Kidney (tissue), 14 donors: ENCODE data around the gene THSD4. TPM values are rescaled to one million over a fixed set of nuclear protein-coding genes. Genes with fewer than 3 reads are reported as not detected.

Experiments
- DNase-seq, 5 donors: peaks; one replicate each; pipeline ENCODE4 v3.0.0-alpha.2; 2013 to 2020
- FAIRE-seq: peaks from 2 replicates; lab custom pipeline; 2012; peaks lifted over from hg19 to GRCh38; lab: Jason Lieb, UNC
- H3K27ac ChIP-seq, 2 donors: one replicate each; pipeline ENCODE4 v1.7.0; 2013; ENCODE audit warnings: low read depth in 2 of 2, low read length in 2 of 2, inconsistent platforms in 1 of 2
- H3K27me3 ChIP-seq: one replicate; pipeline ENCODE4 v1.7.1; 2013; ENCODE audit warnings: low read length, inconsistent platforms; ENCODE audit not compliant: control insufficient read depth, insufficient read depth
- H3K36me3 ChIP-seq, 3 donors: one replicate each; pipeline versions ENCODE4 v1.7.0 to v1.7.1; 2013; ENCODE audit warnings: low read length in 3 of 3, control low read depth in 1 of 3, inconsistent platforms in 1 of 3; ENCODE audit not compliant: insufficient read depth in 3 of 3, control insufficient read depth in 2 of 3
- H3K4me1 ChIP-seq, 3 donors: one replicate each; pipeline versions ENCODE4 v1.7.0 to v1.7.1; 2013; ENCODE audit warnings: low read length in 3 of 3, inconsistent platforms in 1 of 3, low read depth in 1 of 3; ENCODE audit not compliant: control insufficient read depth in 2 of 3, insufficient read depth in 2 of 3
- H3K4me3 ChIP-seq, 3 donors: one replicate each; pipeline versions ENCODE4 v1.7.0 to v1.8.1; 2013; ENCODE audit warnings: low read length in 3 of 3, control low read depth in 1 of 3, inconsistent platforms in 1 of 3
- H3K9ac ChIP-seq, 3 donors: one replicate each; pipeline versions ENCODE4 v1.7.0 to v1.7.1; 2013; ENCODE audit warnings: low read length in 3 of 3, control low read depth in 1 of 3, inconsistent platforms in 1 of 3
- H3K9me3 ChIP-seq, 3 donors: one replicate each; pipeline versions ENCODE4 v1.7.0 to v1.7.1; 2013; ENCODE audit warnings: low read length in 3 of 3, control low read depth in 1 of 3, inconsistent platforms in 1 of 3; ENCODE audit not compliant: control insufficient read depth in 2 of 3, insufficient read depth in 1 of 3
- CTCF ChIP-seq: IDR thresholded peaks from 3 replicates; pipeline ENCODE4 v1.5.1; 2012; ENCODE audit warnings: mild to moderate bottlenecking, moderate library complexity, borderline replicate concordance; ENCODE audit not compliant: insufficient read depth; ENCODE audit errors: extremely low read depth
- intact Hi-C: fragments of 100-400 bp; cut with DNase I; formaldehyde crosslinking; loops from one replicate; pipeline ENCODE4 v1.11.1; 2022
- polyA plus RNA-seq: library from polyadenylated mRNA; stranded (reverse); fragments of 350-450 nt; fragmentation: Illumina TruSeq; extraction: RNeasy Lipid Tissue Mini Kit (QIAGEN cat#74804); gene quantifications from one replicate; pipeline ENCODE4 v1.2.3, GENCODE V29; 2014; ENCODE audit warnings: low read depth, low replicate concordance; ENCODE audit not compliant: insufficient read depth
- total RNA-seq: library from RNA; stranded (reverse); fragmentation: NEBNext Ultra II Directional; extraction: Animal tissue kit (Norgen Biotek cat#: 25700); gene quantifications from one replicate; pipeline ENCODE4 v1.2.1, GENCODE V29; 2021
- donor health status: control.
- donor health status: control.
- donor health status: control.
- donor health status: control.
- donor health status: control.
- donor health status: DM: yes; HTN: yes; CAD: no.
- donor health status: Normal renal cell carcinoma (clear cell type).

The THSD4 gene
- total and polyA plus RNA-seq, 2 donors from 2014 or later: 9.4 to 36.3 TPM

- intact Hi-C loops: no loop called here
- H3K36me3 ChIP-seq: no peaks in the 10 kb centered on the region
- H3K27me3 ChIP-seq: no peaks in the 10 kb centered on the region
- peak overlapping the region; percentile 57 to 72 for H3K27ac ChIP-seq
- FAIRE-seq: no peak
- no peak overlapping the region for H3K4me3 ChIP-seq
- H3K9me3 ChIP-seq: peaks cover 0 to 8% (median 0%) of the 10 kb centered on the region in 3 donors
- peaks cover 0 to 12% (median 0%) of the 10 kb centered on the region in 3 donors for H3K4me1 ChIP-seq
- no peak overlapping the region for H3K9ac ChIP-seq
- DNase-seq: peak; percentile 75 to 95 (median 81)
- TF ChIP-seq CTCF: no peak
Observed at GRCh38 chr15:71757741-71758530, 642.7 kb downstream of the THSD4 start.

- no peak for TF ChIP-seq CTCF
- H3K9ac ChIP-seq: no peak overlapping the region
- peaks cover 0 to 7% (median 0%) of the 10 kb centered on the region in 3 donors for H3K4me1 ChIP-seq
- H3K4me3 ChIP-seq: no peak overlapping the region
- no peaks in the 10 kb centered on the region for H3K27me3 ChIP-seq
- H3K9me3 ChIP-seq: peaks cover 0 to 8% (median 0%) of the 10 kb centered on the region in 3 donors
- no peak for DNase-seq
- intact Hi-C loops: no loop called here
- no peaks in the 10 kb centered on the region for H3K36me3 ChIP-seq
- FAIRE-seq: no peak
- H3K27ac ChIP-seq: no peak overlapping the region
Observed at GRCh38 chr15:71758711-71759110, 643.4 kb downstream of the THSD4 start.

GRCh38 chr15:71760852-71761251 lies 645.6 kb downstream of the THSD4 start:
- FAIRE-seq: no peak
- Histone ChIP-seq H3K36me3 (peaks cover 0 to 4% (median 2%) of the 10 kb centered on the region in 3 donors), H3K9ac (no peak overlapping the region), H3K9me3 (peaks cover 0 to 8% (median 0%) of the 10 kb centered on the region in 3 donors), H3K4me1 (peaks cover 0 to 7% (median 0%) of the 10 kb centered on the region in 3 donors), H3K4me3 (no peak overlapping the region), H3K27ac (no peak overlapping the region), H3K27me3 (no peaks in the 10 kb centered on the region)
- TF ChIP-seq CTCF: no peak
- intact Hi-C loops: no loop called here
- no peak for DNase-seq
